Measurements from ENCODE around the gene GTPBP4. TPM values are rescaled to one million over a fixed set of nuclear protein-coding genes. Genes with fewer than 3 reads are reported as not detected.

The GTPBP4 gene
- total RNA-seq, 4 donors from 2014 or later = 16.9 to 196 (median 22.6) TPM

- peak overlapping the region in 1 of 4 donors; percentile 37 for H3K27ac ChIP-seq
- peaks cover 0 to 17% (median 0%) of the 10 kb centered on the region in 4 donors for H3K4me1 ChIP-seq
- H3K36me3 ChIP-seq = no peaks in the 10 kb centered on the region
- no peaks in the 10 kb centered on the region for H3K27me3 ChIP-seq
- peak in 1 of 3 donors; percentile 40 for DNase-seq
- H3K9me3 ChIP-seq = no peaks in the 10 kb centered on the region
- no peak overlapping the region for H3K4me3 ChIP-seq
- TF ChIP-seq POLR2A (IDR thresholded peaks at IDR 0.05) (no peak), CTCF (IDR thresholded peaks at IDR 0.05) (no peak)
Measured at GRCh38 chr10:969473-970150, 18.6 kb upstream of the GTPBP4 start.

GRCh38 chr10:970311-971149, 17.7 kb upstream of the GTPBP4 start:
- TF ChIP-seq POLR2A (IDR thresholded peaks at IDR 0.05) (no peak), CTCF (IDR thresholded peaks at IDR 0.05) (no peak)
- Histone ChIP-seq H3K4me1 (peaks cover 0 to 17% (median 0%) of the 10 kb centered on the region in 4 donors), H3K4me3 (no peak overlapping the region), H3K36me3 (no peaks in the 10 kb centered on the region), H3K27ac (peak overlapping the region in 2 of 4 donors; percentile 6 to 37), H3K27me3 (no peaks in the 10 kb centered on the region), H3K9me3 (no peaks in the 10 kb centered on the region)
- DNase-seq = peak in 1 of 3 donors; percentile 69

- no peaks in the 10 kb centered on the region for H3K27me3 ChIP-seq
- H3K27ac ChIP-seq = peak overlapping the region in 1 of 4 donors; percentile 6
- no peak overlapping the region for H3K4me3 ChIP-seq
- no peaks in the 10 kb centered on the region for H3K36me3 ChIP-seq
- peak in 1 of 3 donors; percentile 48 for DNase-seq
- TF ChIP-seq CTCF (IDR thresholded peaks at IDR 0.05) (no peak), POLR2A (IDR thresholded peaks at IDR 0.05) (no peak)
- peaks cover 0 to 17% (median 0%) of the 10 kb centered on the region in 4 donors for H3K4me1 ChIP-seq
- no peaks in the 10 kb centered on the region for H3K9me3 ChIP-seq
Measured at GRCh38 chr10:971150-971542, 17.1 kb upstream of the GTPBP4 start.

GRCh38 chr10:971613-972012, 16.6 kb upstream of the GTPBP4 start:
- Histone ChIP-seq H3K27ac (no peak overlapping the region), H3K27me3 (no peaks in the 10 kb centered on the region), H3K36me3 (no peaks in the 10 kb centered on the region), H3K4me3 (no peak overlapping the region), H3K9me3 (no peaks in the 10 kb centered on the region), H3K4me1 (peaks cover 0 to 17% (median 0%) of the 10 kb centered on the region in 4 donors)
- TF ChIP-seq POLR2A (IDR thresholded peaks at IDR 0.05) = no peak
- TF ChIP-seq CTCF (IDR thresholded peaks at IDR 0.05) = no peak
- DNase-seq = peak in 1 of 3 donors; percentile 41

GRCh38 chr10:972763-973162, 15.5 kb upstream of the GTPBP4 start:
- Histone ChIP-seq H3K27ac (no peak overlapping the region), H3K4me3 (no peak overlapping the region), H3K4me1 (peaks cover 0 to 17% (median 0%) of the 10 kb centered on the region in 4 donors), H3K36me3 (no peaks in the 10 kb centered on the region), H3K27me3 (no peaks in the 10 kb centered on the region), H3K9me3 (no peaks in the 10 kb centered on the region)
- DNase-seq = peak in 1 of 3 donors; percentile 36
- TF ChIP-seq POLR2A (IDR thresholded peaks at IDR 0.05) (no peak), CTCF (IDR thresholded peaks at IDR 0.05) (no peak)
